ENCODE results near the gene ZMYM2.

The ZMYM2 gene

DNA sequence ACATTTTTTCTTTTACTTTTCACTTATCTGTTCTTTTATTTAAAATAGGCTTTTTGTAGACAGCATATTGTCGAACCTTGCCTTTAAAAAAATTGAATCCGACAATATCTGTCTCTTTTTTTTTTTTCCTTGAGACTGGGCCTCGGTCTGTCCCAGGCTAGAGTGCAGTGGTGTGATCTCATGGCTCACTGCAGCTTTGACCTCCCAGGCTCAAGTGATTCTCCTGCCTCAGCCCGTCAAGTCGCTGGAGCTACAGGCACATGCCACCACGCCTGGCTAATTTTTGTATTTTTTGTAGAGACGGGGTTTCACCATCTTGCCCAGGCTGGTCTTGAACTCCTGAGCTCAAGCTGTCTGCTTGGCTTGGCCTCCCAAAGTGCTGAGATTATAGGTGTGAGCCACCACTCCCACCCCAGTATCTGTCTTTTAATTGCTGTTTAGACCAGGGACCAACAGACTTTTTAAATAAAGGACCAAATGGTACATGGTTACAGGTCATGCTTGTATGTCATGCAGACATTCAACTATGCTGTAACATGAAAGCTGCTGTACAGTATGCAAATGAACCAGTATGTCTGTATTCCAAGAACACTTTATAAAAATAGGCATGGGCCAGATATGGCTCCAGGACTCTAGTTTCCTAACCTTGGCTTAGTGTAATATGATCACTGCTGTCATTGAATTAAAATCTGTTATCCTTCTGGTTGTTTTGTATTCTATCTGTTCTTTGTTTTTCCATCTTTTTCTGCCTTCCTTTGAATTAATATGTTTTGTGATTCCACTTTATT lies 122.0 kb downstream of the ZMYM2 start:
- H3K27me3 ChIP-seq (replicated peaks; ENCODE audit: control insufficient read depth, insufficient read depth, low read length) = no peaks in the 10 kb centered on the region
- TF ChIP-seq, protein P1, sequence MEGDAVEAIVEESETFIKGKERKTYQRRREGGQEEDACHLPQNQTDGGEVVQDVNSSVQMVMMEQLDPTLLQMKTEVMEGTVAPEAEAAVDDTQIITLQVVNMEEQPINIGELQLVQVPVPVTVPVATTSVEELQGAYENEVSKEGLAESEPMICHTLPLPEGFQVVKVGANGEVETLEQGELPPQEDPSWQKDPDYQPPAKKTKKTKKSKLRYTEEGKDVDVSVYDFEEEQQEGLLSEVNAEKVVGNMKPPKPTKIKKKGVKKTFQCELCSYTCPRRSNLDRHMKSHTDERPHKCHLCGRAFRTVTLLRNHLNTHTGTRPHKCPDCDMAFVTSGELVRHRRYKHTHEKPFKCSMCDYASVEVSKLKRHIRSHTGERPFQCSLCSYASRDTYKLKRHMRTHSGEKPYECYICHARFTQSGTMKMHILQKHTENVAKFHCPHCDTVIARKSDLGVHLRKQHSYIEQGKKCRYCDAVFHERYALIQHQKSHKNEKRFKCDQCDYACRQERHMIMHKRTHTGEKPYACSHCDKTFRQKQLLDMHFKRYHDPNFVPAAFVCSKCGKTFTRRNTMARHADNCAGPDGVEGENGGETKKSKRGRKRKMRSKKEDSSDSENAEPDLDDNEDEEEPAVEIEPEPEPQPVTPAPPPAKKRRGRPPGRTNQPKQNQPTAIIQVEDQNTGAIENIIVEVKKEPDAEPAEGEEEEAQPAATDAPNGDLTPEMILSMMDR (IDR thresholded peaks at IDR 0.05; ENCODE audit: insufficient read depth, low read length, poor library complexity, severe bottlenecking) = no peak
- peaks cover 2% of the 10 kb centered on the region for H3K36me3 ChIP-seq (ENCODE audit: control insufficient read depth, insufficient read depth, low read length)
- no peak overlapping the region for H3K4me3 ChIP-seq (replicated peaks; ENCODE audit: low read depth, low read length)
- no peak for DNase-seq (ENCODE audit: extremely low read depth, insufficient read length)

DNA sequence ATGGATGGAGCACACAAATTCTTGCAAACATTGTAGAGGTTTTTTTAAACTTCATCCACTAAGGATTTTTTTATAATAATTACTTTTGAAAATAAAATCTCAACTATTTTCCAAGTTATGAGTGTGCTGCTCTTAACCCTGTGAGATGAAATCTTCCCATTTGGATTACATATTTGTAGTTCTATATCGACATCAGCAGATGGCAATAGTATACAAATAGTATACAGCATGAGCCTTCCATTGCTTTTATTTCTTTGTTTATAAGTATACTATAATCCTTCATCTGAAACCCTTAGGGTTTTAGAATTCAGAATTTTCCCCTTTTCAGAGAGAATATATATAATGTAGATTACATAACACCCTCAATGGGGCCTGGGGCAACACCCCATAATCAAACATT lies 131.8 kb downstream of the ZMYM2 start:
- TF ChIP-seq, protein P1 (IDR thresholded peaks at IDR 0.05; ENCODE audit: insufficient read depth, low read length, poor library complexity, severe bottlenecking) = no peak
- Histone ChIP-seq H3K36me3 (ENCODE audit: control insufficient read depth, insufficient read depth, low read length) (no peaks in the 10 kb centered on the region), H3K27me3 (replicated peaks; ENCODE audit: control insufficient read depth, insufficient read depth, low read length) (no peaks in the 10 kb centered on the region), H3K4me3 (replicated peaks; ENCODE audit: low read depth, low read length) (no peak overlapping the region)
- no peak for DNase-seq (ENCODE audit: extremely low read depth, insufficient read length)

DNA sequence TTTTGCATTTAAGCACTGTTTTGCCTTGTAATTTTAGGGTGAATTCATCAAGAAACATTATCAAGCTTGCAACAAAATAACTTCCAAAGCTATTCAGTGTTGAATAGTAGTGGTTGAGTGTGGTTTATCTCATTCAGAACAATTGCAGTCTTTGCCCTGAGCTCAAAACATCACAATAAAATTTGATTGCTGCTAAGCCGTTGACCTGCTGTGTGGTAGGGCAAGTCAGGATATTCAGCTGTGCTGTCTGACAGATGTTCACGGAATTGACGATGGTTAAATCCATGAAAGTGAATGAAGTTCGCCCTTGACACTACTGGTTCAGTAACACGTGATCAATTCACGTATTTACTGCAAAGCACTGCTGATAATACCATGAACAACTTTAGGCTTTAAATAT lies 135.4 kb downstream of the ZMYM2 start:
- Histone ChIP-seq H3K4me3 (replicated peaks; ENCODE audit: low read depth, low read length) (no peak overlapping the region), H3K27me3 (replicated peaks; ENCODE audit: control insufficient read depth, insufficient read depth, low read length) (no peaks in the 10 kb centered on the region), H3K36me3 (ENCODE audit: control insufficient read depth, insufficient read depth, low read length) (no peaks in the 10 kb centered on the region)
- no peak for DNase-seq (ENCODE audit: extremely low read depth, insufficient read length)
- TF ChIP-seq, protein P1 (IDR thresholded peaks at IDR 0.05; ENCODE audit: insufficient read depth, low read length, poor library complexity, severe bottlenecking) = no peak

DNA sequence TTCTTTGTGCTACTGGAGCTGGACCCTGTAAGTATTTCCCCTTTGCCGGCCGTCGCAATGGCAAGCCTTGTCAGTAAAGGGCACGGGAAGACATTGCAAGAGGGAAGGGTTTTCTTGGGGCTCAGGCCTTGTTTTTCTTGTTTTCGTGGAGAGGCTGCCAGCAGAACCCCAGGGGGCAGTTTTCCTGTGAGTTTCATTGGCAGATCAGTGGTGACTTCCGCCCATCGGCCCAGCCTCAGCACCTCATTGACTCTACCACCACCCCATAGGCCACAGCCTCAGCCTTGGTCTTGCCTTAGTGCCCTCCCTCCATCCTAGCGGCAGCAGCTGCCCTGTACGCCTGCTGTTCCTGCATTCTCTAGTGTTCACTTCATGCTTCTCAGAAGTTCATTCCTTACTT lies 140.8 kb downstream of the ZMYM2 start:
- TF ChIP-seq, protein P1 (IDR thresholded peaks at IDR 0.05; ENCODE audit: insufficient read depth, low read length, poor library complexity, severe bottlenecking) = no peak
- no peaks in the 10 kb centered on the region for H3K36me3 ChIP-seq (ENCODE audit: control insufficient read depth, insufficient read depth, low read length)
- DNase-seq (ENCODE audit: extremely low read depth, insufficient read length) = no peak

DNA sequence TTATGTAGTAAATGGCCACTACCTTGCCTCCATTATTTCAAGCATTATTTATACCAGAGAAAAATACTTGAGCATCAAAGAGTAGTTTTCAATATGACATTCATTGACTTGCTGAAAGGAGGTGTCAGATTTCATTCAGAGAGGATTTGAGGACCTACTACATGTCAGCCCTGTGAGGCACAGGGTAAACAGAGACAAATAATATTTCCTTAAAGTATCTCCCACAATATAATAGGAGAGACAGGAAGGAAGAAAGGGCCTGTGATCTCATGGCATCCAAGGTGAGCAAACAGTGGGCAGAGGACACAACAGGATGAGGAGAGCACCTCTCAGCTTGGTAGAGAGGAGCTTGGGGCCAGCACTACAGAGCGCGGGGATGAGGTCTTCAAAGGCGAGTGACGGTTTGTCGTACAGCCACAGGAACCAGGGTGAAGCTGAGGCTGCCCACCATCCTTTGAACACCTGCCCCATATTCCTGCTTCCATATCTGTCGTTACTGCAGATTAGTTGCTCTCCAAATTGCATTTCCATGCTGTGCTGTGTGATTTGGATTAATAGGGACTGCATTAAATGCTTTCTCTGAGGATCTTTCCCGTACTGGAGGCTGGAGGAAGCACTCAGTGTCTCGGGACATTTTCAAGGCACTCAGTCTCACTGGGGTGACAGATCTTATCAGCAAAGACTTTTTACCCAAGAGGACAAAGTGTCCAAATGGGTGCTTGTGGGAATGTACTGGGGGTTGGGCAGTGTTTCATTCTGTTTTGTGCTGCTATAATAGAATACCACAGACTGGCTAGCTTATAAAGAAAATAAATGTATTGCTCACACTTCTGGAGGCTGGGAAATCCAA lies 143.2 kb downstream of the ZMYM2 start:
- DNase-seq (ENCODE audit: extremely low read depth, insufficient read length) = no peak
- TF ChIP-seq, protein P1 (IDR thresholded peaks at IDR 0.05; ENCODE audit: insufficient read depth, low read length, poor library complexity, severe bottlenecking) = no peak
- no peaks in the 10 kb centered on the region for H3K36me3 ChIP-seq (ENCODE audit: control insufficient read depth, insufficient read depth, low read length)
- no peaks in the 10 kb centered on the region for H3K27me3 ChIP-seq (replicated peaks; ENCODE audit: control insufficient read depth, insufficient read depth, low read length)
- H3K4me3 ChIP-seq (replicated peaks; ENCODE audit: low read depth, low read length) = no peak overlapping the region

More for the DNA sequence above, 140.8 kb downstream of the ZMYM2 start:
- no peaks in the 10 kb centered on the region for H3K27me3 ChIP-seq (replicated peaks; ENCODE audit: control insufficient read depth, insufficient read depth, low read length)
- no peak overlapping the region for H3K4me3 ChIP-seq (replicated peaks; ENCODE audit: low read depth, low read length)
